Measurements from ENCODE around the gene NLRP8.

DNA sequence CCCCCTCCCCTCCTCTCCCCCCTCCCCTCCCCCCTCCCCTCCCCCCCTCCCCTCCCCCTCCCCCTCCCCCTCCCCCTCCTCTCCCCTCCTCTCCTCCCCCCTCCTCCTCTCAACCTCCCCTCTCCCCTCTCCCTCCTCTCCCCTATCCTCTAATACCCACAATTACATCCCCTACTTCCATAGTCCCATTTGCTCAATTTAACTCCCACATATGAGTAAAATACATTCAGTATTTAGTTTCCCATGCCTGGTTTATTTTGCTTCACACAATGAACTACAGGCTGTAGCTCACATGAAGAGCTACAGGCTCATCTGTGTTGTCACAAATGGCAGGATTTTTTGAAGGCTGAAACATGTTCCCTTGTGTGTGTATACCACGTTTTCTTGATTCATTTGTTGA is 45.9 kb downstream of the NLRP8 start:
- TF ChIP-seq CTCF (IDR thresholded peaks at IDR 0.05) (no peak), POLR2AphosphoS5 (IDR thresholded peaks at IDR 0.05) (no peak), POLR2A (IDR thresholded peaks at IDR 0.05) (no peak)
